Prostate gland (tissue), 2 donors: ENCODE measurements around the gene USP8. TPM values are rescaled to one million over a fixed set of nuclear protein-coding genes. Genes with fewer than 3 reads are reported as not detected.
"Not testable (repeated sequence)": the region's sequence is repeated elsewhere in the genome, so short reads cannot be mapped to it uniquely, and the experiment has no call there.

Source experiments
- DNase-seq: peaks from one replicate; pipeline ENCODE4 v3.0.0-alpha.2; 2019; ENCODE audit warnings: low spot score
- H3K27ac ChIP-seq, 2 donors: fragments of 200-600 bp; sonication (generic); 2 replicates each; pipeline ENCODE4 v1.5.1; 2017 to 2019
- H3K27me3 ChIP-seq: fragments of 200-600 bp; sonication (generic); replicated peaks from 2 replicates; pipeline ENCODE4 v1.5.1; 2019; ENCODE audit not compliant: insufficient read depth
- H3K36me3 ChIP-seq, 2 donors: fragments of 200-600 bp; sonication (generic); 1 replicate in 1 of 2; 2 replicates in 1 of 2; pipeline versions ENCODE4 v1.5.1 to v1.8.1; 2017 to 2019
- H3K4me1 ChIP-seq: fragments of 200-600 bp; sonication (generic); replicated peaks from 2 replicates; pipeline ENCODE4 v1.5.1; 2019
- H3K4me3 ChIP-seq, 2 donors: fragments of 200-600 bp; sonication (generic); 2 replicates each; pipeline ENCODE4 v1.5.1; 2017 to 2019
- H3K9me3 ChIP-seq: fragments of 200-600 bp; sonication (generic); 2 replicates; pipeline ENCODE4 v1.5.1; 2017
- POLR2A ChIP-seq: fragments of 450-650 bp; IDR thresholded peaks from one replicate; pipeline ENCODE4 v1.6.1; 2016; ENCODE audit warnings: antibody characterized with exemption, mild to moderate bottlenecking
- POLR2AphosphoS5 ChIP-seq: sonication (generic); formaldehyde crosslinking; IDR thresholded peaks from one replicate; pipeline ENCODE4 v1.6.1; 2017; ENCODE audit warnings: antibody characterized with exemption
- WGBS: methylation state at CpG from one replicate; pipeline ENCODE4 v1.1.5; 2018; 5-methylcytosine and 5-hydroxymethylcytosine counted together
- intact Hi-C: fragments of 100-400 bp; cut with DNase I; formaldehyde crosslinking; loops from one replicate; pipeline ENCODE4 v1.14.2; 2022
- total RNA-seq, 2 donors: library from RNA; depleted of rRNA; stranded (reverse); fragments of >200 nt; gene quantifications; one replicate each; pipeline ENCODE4 v1.1.0, GENCODE V29; 2016
- TF ChIP-seq, protein P1 (sequence below), 4 experiments: fragments of 200-600 bp in 2 of 4; fragments of 450-650 bp in 2 of 4; sonication (generic) in 2 of 4; IDR thresholded peaks; 1 replicate in 3 of 4; 2 replicates in 1 of 4; pipeline ENCODE4 v1.5.1; 2016 to 2019; ENCODE audit warnings: antibody characterized with exemption in 4 of 4, mild to moderate bottlenecking in 2 of 4, moderate library complexity in 2 of 4

The USP8 gene
- total RNA-seq, 2 donors from 2014 or later: 56.3 to 80.5 TPM

DNA sequence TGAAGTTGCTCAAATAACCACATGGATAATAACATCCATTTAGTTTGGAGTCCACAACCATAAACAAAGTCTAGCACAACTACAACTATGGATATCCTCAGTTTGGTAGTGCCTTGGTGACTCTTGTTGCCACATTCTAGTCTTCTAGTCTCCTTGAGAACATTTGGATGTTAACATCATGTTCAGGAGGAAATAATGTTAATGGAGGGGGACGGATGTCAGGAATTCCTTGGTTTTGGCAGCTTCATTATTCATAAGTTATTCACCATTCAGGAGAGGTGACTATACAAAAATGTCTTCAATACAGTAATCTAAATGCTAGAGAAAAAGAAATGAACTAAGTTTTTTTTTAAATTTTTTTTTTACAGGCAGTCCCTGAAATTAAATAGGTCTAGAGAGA is 42.8 kb upstream of the USP8 start:
- H3K36me3 ChIP-seq: no peaks in the 10 kb centered on the region
- no peak overlapping the region for H3K27ac ChIP-seq
- no peak for DNase-seq
- no peaks in the 10 kb centered on the region for H3K9me3 ChIP-seq
- no peak overlapping the region for H3K4me3 ChIP-seq
- whole genome bisulfite sequencing: 56% methylated on average over 1 of the region's 1 CpG
- intact Hi-C loops: no loop called here
- TF ChIP-seq, protein P1, sequence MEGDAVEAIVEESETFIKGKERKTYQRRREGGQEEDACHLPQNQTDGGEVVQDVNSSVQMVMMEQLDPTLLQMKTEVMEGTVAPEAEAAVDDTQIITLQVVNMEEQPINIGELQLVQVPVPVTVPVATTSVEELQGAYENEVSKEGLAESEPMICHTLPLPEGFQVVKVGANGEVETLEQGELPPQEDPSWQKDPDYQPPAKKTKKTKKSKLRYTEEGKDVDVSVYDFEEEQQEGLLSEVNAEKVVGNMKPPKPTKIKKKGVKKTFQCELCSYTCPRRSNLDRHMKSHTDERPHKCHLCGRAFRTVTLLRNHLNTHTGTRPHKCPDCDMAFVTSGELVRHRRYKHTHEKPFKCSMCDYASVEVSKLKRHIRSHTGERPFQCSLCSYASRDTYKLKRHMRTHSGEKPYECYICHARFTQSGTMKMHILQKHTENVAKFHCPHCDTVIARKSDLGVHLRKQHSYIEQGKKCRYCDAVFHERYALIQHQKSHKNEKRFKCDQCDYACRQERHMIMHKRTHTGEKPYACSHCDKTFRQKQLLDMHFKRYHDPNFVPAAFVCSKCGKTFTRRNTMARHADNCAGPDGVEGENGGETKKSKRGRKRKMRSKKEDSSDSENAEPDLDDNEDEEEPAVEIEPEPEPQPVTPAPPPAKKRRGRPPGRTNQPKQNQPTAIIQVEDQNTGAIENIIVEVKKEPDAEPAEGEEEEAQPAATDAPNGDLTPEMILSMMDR (IDR thresholded peaks at IDR 0.05): no peak
- no peak for TF ChIP-seq POLR2A
- no peak for TF ChIP-seq POLR2AphosphoS5
- no peaks in the 10 kb centered on the region for H3K27me3 ChIP-seq
- H3K4me1 ChIP-seq: no peaks in the 10 kb centered on the region

DNA sequence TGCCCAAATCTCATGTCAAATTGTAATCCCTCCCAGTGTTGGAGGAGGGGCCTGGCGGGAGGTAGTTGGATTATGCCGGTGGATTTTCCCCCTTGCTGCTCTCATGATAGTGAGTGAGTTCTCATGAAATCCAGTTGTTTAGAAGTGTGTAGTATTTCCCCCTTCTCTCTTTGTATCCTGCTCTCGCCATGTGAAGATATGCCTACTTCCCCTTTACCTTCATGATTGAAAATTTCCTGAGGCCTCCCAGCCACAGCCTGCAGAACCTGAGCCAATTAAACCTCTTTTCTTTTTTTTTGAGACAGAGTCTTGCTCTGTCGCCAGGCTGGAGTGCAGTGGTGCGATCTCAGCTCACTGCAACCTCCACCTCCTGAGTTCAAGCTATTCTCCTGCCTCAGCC is 41.8 kb upstream of the USP8 start:
- H3K27ac ChIP-seq, intact Hi-C loops, H3K4me3 ChIP-seq, H3K27me3 ChIP-seq, DNase-seq, H3K36me3 ChIP-seq, H3K9me3 ChIP-seq, H3K4me1 ChIP-seq: not testable (repeated sequence)
- WGBS: 72% methylated on average over 5 of the region's 5 CpGs

DNA sequence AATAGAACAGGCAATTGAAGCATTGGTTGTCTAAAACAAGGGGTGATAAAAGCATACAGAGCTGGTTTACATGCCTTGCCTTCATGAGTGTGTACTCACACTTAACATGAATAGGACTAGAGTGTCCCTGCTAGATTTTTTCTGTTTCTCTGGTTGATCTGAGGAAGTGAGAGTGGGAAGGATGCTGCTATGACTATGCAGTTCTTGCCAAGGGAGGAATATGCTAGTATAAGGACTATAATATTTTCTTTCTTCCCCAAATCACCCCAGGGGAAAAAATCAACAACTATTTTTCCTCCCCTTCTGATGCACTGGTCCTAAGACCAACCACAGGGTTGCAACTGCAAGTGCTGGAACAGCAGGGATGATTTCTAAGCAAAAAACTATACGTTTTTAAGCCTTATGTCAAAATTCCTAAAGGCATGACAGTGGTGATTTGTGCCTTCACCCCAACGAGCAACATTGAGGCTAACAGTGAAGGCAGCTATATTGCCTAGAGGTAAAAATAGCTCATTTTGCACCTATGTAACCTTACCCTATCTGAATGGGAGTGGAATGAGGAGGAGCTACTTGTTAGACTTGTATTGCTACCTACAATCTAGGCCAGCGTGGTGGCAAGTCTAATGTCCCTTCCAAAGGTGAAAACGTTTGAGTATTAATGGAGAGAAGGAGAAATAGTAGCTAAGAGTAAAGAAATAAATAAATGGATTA is 33.5 kb upstream of the USP8 start:
- H3K27ac ChIP-seq: no peak overlapping the region
- intact Hi-C loops: no loop called here
- no peaks in the 10 kb centered on the region for H3K4me1 ChIP-seq
- no peaks in the 10 kb centered on the region for H3K27me3 ChIP-seq
- H3K9me3 ChIP-seq: no peaks in the 10 kb centered on the region
- no peaks in the 10 kb centered on the region for H3K36me3 ChIP-seq
- DNase-seq: no peak
- WGBS: 36% methylated on average over 4 of the region's 4 CpGs
- TF ChIP-seq, protein P1 (IDR thresholded peaks at IDR 0.05): no peak
- TF ChIP-seq POLR2A: no peak
- no peak overlapping the region for H3K4me3 ChIP-seq

DNA sequence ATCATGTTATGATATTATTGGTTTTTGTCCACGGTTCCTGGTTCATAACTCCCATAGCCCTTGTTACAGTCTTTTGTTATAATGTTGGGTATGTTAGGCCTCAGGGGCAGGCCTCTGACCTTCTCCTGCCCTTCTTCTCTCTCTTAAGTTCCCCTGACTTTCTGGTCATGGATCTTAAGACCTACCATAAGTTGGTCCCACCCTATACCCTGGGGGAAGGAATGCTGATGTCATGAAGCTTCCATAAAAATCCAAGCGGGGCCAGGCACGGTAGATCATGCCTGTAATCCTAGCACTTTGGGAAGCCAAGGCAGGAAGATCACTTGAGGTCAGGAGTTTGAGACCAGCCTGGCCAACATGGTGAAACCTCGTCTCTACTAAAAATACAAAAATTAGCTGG is 32.6 kb upstream of the USP8 start:
- intact Hi-C loops, H3K4me3 ChIP-seq, DNase-seq, H3K27ac ChIP-seq, H3K36me3 ChIP-seq, H3K4me1 ChIP-seq, H3K9me3 ChIP-seq, H3K27me3 ChIP-seq: not testable (repeated sequence)
- 79% methylated on average over 4 of the region's 4 CpGs for WGBS

DNA sequence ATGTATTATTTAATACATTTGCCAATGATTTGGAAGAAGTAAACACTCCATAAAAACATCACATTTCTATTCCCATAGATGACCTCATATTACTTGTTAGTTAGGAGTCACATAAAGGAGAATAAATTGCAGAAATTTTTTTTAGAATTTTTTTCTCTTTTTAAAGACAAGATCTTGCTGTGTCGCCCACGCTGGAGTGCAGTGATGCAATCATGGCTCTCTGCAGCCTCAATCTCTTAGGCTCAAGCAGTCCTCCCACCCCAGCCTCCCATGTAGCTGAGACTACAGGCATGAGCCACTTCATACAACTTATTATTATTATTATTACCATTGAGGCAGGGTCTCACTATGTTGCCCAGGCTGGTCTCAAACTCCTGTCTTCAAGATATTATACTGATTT is 12.3 kb upstream of the USP8 start:
- Histone ChIP-seq H3K27me3 (no peaks in the 10 kb centered on the region), H3K36me3 (no peaks in the 10 kb centered on the region), H3K4me1 (no peaks in the 10 kb centered on the region), H3K27ac (no peak overlapping the region), H3K4me3 (no peak overlapping the region), H3K9me3 (no peaks in the 10 kb centered on the region)
- intact Hi-C loops: no loop called here
- TF ChIP-seq, protein P1 (IDR thresholded peaks at IDR 0.05): no peak
- TF ChIP-seq POLR2A (no peak), POLR2AphosphoS5 (no peak)
- 87% methylated on average over 2 of the region's 2 CpGs for WGBS
- no peak for DNase-seq

DNA sequence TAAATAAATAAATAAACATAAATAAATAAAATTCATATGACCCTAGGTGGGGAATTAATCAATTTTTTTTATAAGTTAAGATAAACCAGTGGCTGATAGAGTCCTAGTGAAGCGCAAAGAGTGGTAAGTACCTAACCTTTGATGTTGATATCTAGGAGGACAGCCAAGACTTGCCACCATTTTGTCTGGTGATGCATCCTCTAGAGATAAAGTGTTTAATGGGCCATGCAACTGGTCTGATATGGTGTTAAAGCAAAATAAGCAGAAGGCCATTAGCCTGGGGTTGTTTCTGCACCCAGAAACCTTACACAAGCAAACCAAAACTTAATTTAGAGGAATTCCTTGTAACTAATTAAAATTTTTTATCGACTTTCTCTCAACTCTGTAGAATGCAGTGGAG is 9.6 kb upstream of the USP8 start:
- Histone ChIP-seq H3K27ac (no peak overlapping the region), H3K4me3 (no peak overlapping the region), H3K36me3 (no peaks in the 10 kb centered on the region), H3K9me3 (no peaks in the 10 kb centered on the region), H3K27me3 (no peaks in the 10 kb centered on the region), H3K4me1 (no peaks in the 10 kb centered on the region)
- intact Hi-C loops: no loop called here
- TF ChIP-seq POLR2A (no peak), POLR2AphosphoS5 (no peak)
- TF ChIP-seq, protein P1 (IDR thresholded peaks at IDR 0.05): no peak
- WGBS: 97% methylated on average over 2 of the region's 2 CpGs
- DNase-seq: no peak
